HL-60 (cell line): ENCODE data around the gene TAX1BP1.

Experiments
- GABPA ChIP-seq: IDR thresholded peaks from 2 replicates; pipeline ENCODE4 v1.6.1; 2012; ENCODE audit warnings: low read depth
- TF ChIP-seq, protein P1 (sequence below): IDR thresholded peaks from one replicate; pipeline ENCODE4 v1.5.1; 2011; ENCODE audit warnings: low read length, control low read depth, inconsistent platforms; ENCODE audit not compliant: insufficient read depth
- TF ChIP-seq, protein P2 (sequence below): IDR thresholded peaks from 2 replicates; pipeline ENCODE4 v1.6.1; 2012; ENCODE audit warnings: low read depth; ENCODE audit not compliant: insufficient replicate concordance

DNA sequence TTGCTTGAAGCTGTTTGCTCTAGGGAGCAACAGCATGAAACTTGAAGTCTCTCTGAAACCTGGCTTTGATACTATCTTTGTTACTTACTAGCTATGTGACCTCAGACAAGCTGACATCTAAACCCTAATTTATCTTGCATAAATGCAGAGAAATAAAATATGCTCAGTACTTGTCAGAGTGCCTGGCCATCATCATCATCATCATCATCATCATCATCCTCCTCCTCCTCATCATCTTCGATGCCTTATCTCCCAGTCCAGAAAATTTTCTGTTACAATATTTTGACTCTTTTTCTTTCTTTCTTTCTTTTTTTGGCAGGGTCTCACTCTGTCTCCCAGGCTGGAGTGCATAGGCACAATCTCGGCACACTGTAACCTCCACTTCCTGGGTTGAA lies 34.8 kb upstream of the TAX1BP1 start:
- TF ChIP-seq, protein P1, sequence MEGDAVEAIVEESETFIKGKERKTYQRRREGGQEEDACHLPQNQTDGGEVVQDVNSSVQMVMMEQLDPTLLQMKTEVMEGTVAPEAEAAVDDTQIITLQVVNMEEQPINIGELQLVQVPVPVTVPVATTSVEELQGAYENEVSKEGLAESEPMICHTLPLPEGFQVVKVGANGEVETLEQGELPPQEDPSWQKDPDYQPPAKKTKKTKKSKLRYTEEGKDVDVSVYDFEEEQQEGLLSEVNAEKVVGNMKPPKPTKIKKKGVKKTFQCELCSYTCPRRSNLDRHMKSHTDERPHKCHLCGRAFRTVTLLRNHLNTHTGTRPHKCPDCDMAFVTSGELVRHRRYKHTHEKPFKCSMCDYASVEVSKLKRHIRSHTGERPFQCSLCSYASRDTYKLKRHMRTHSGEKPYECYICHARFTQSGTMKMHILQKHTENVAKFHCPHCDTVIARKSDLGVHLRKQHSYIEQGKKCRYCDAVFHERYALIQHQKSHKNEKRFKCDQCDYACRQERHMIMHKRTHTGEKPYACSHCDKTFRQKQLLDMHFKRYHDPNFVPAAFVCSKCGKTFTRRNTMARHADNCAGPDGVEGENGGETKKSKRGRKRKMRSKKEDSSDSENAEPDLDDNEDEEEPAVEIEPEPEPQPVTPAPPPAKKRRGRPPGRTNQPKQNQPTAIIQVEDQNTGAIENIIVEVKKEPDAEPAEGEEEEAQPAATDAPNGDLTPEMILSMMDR: no peak
- TF ChIP-seq, protein P2, sequence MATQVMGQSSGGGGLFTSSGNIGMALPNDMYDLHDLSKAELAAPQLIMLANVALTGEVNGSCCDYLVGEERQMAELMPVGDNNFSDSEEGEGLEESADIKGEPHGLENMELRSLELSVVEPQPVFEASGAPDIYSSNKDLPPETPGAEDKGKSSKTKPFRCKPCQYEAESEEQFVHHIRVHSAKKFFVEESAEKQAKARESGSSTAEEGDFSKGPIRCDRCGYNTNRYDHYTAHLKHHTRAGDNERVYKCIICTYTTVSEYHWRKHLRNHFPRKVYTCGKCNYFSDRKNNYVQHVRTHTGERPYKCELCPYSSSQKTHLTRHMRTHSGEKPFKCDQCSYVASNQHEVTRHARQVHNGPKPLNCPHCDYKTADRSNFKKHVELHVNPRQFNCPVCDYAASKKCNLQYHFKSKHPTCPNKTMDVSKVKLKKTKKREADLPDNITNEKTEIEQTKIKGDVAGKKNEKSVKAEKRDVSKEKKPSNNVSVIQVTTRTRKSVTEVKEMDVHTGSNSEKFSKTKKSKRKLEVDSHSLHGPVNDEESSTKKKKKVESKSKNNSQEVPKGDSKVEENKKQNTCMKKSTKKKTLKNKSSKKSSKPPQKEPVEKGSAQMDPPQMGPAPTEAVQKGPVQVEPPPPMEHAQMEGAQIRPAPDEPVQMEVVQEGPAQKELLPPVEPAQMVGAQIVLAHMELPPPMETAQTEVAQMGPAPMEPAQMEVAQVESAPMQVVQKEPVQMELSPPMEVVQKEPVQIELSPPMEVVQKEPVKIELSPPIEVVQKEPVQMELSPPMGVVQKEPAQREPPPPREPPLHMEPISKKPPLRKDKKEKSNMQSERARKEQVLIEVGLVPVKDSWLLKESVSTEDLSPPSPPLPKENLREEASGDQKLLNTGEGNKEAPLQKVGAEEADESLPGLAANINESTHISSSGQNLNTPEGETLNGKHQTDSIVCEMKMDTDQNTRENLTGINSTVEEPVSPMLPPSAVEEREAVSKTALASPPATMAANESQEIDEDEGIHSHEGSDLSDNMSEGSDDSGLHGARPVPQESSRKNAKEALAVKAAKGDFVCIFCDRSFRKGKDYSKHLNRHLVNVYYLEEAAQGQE: no peak
- no peak for TF ChIP-seq GABPA
